PC-3 (cell line): ENCODE data around the gene ANXA7. TPM values are rescaled to one million over a fixed set of nuclear protein-coding genes. Genes with fewer than 3 reads are reported as not detected.
A peak's percentile ranks its signal among the peaks of the same experiment; 100 is the strongest.
"Not testable (repeated sequence)": the region's sequence is repeated elsewhere in the genome, so short reads cannot be mapped to it uniquely, and the experiment has no call there.

Experiments used
- ATAC-seq: fragments of 200-7000 bp; cut with Tn5 transposase; 2 replicates; pipeline ENCODE4 v1.9.1; 2020; ENCODE audit warnings: mild to moderate bottlenecking, moderate library complexity
- BruUV-seq: library from RNA; stranded (reverse); fragments of 400-500 nt; replicated peaks from 2 replicates; lab custom pipeline; 2021; lab: Mats Ljungman, UMichigan
- CTCF ChIA-PET: fragments of 300-600 bp; sonication (Branson Sonifier 250); formaldehyde crosslinking; loops from one replicate; lab custom pipeline; 2022; ENCODE audit warnings: antibody characterized with exemption; lab: Charles Lee
- POLR2A ChIA-PET: fragments of 300-600 bp; sonication (Branson Sonifier 250); formaldehyde crosslinking; loops from one replicate; lab custom pipeline; 2022; ENCODE audit warnings: antibody characterized with exemption; ENCODE audit not compliant: unreplicated experiment; lab: Charles Lee
- DNase-seq: peaks from one replicate; pipeline ENCODE4 v3.0.0-alpha.2; 2015
- H2AFZ ChIP-seq: fragments of 300-600 bp; sonication (generic); 2 replicates; pipeline ENCODE4 v1.6.0; 2016; ENCODE audit warnings: antibody characterized with exemption, low read length
- H3F3A ChIP-seq: fragments of 300-600 bp; sonication (generic); one replicate; pipeline ENCODE4 v1.6.0; 2017; ENCODE audit warnings: antibody characterized with exemption, low read length, control low read depth, mild to moderate bottlenecking; ENCODE audit not compliant: unreplicated experiment
- H3K27ac ChIP-seq: fragments of 300-600 bp; sonication (generic); 2 replicates; pipeline ENCODE4 v1.5.1; 2016; ENCODE audit warnings: mild to moderate bottlenecking, low read length
- H3K27me3 ChIP-seq: fragments of 300-600 bp; sonication (generic); 2 replicates; pipeline ENCODE4 v1.6.1; 2016; ENCODE audit warnings: low read length, mixed read lengths
- H3K36me3 ChIP-seq: fragments of 300-600 bp; sonication (generic); 2 replicates; pipeline ENCODE4 v1.6.1; 2016; ENCODE audit warnings: low read depth, mixed run types, low read length, mixed read lengths
- H3K4me1 ChIP-seq: fragments of 300-600 bp; sonication (generic); 2 replicates; pipeline ENCODE4 v1.5.1; 2016; ENCODE audit warnings: low read length; ENCODE audit not compliant: insufficient read depth
- H3K4me2 ChIP-seq: fragments of 300-600 bp; sonication (generic); 2 replicates; pipeline ENCODE4 v1.6.0; 2016; ENCODE audit warnings: low read length
- H3K4me3 ChIP-seq: fragments of 300-600 bp; sonication (generic); 2 replicates; pipeline ENCODE4 v1.5.1; 2016; ENCODE audit warnings: mild to moderate bottlenecking, low read length, mixed read lengths
- H3K79me2 ChIP-seq: fragments of 300-600 bp; sonication (generic); 2 replicates; pipeline ENCODE4 v1.6.1; 2017; ENCODE audit warnings: low read length, mixed read lengths
- H3K9ac ChIP-seq: fragments of 300-600 bp; sonication (generic); 2 replicates; pipeline ENCODE4 v1.6.0; 2016; ENCODE audit warnings: mild to moderate bottlenecking, low read length
- H3K9me2 ChIP-seq: fragments of 300-600 bp; sonication (generic); replicated peaks from 2 replicates; pipeline ENCODE4 v1.6.1; 2016; ENCODE audit warnings: mixed run types, low read length, mixed read lengths
- H3K9me3 ChIP-seq: fragments of 300-600 bp; sonication (generic); 2 replicates; pipeline ENCODE4 v1.6.1; 2016; ENCODE audit warnings: low read length, mixed read lengths
- H4K20me1 ChIP-seq: fragments of 300-600 bp; sonication (generic); 2 replicates; pipeline ENCODE4 v1.6.1; 2016; ENCODE audit warnings: low read length, mixed read lengths
- EZH2 ChIP-seq: fragments of 300-600 bp; sonication (generic); IDR thresholded peaks from one replicate; pipeline ENCODE4 v1.6.1; 2017; ENCODE audit warnings: antibody characterized with exemption, mild to moderate bottlenecking, low read length; ENCODE audit not compliant: unreplicated experiment
- EZH2phosphoT487 ChIP-seq: fragments of 300-600 bp; sonication (generic); IDR thresholded peaks from 2 replicates; pipeline ENCODE4 v1.6.1; 2018; ENCODE audit warnings: mild to moderate bottlenecking, antibody characterized with exemption, low read length, borderline replicate concordance
- intact Hi-C: fragments of 100-400 bp; cut with micrococcal nuclease; formaldehyde crosslinking; loops from 2 replicates; pipeline ENCODE4 v1.9.0; 2023
- total RNA-seq: library from RNA; depleted of rRNA; stranded (reverse); fragments of >200 nt; gene quantifications from 2 replicates; pipeline ENCODE4 v1.2.3, GENCODE V29; 2014
- TF ChIP-seq, protein P1 (sequence below): fragments of 300-600 bp; sonication (generic); conservative IDR thresholded peaks from 2 replicates; pipeline ENCODE4 v1.5.1; 2017; ENCODE audit warnings: antibody characterized with exemption, low read depth, mild to moderate bottlenecking, low read length

Gene ANXA7
- total RNA-seq, 1 experiment from 2014 or later, result 561 TPM

DNA sequence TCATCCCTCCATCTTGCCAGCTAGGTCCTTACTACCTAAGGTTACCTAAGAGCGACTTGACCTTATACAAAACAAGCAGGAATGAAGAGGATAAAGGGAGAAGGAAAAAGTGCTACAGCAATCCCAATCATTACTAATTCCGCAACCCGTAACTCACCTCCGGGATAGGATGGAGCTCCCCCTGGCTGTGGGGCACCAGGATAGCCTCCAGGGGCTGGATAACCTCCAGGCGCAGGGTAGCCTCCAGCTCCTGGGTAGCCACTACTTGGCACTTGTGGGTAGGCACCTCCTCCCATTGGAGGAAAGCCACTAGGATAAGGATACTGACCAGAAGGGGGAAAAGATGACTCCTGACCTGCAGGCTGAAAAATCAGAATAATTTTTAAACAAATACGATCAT, 15.8 kb downstream of the ANXA7 start:
- Histone ChIP-seq H3K4me2 (no peak overlapping the region), H3K27me3 (no peaks in the 10 kb centered on the region), H3K36me3 (peaks cover 69% of the 10 kb centered on the region), H3F3A (peaks cover 9% of the 10 kb centered on the region), H3K9me3 (no peaks in the 10 kb centered on the region), H3K27ac (no peak overlapping the region), H3K79me2 (peaks cover 83% of the 10 kb centered on the region), H3K4me1 (no peaks in the 10 kb centered on the region), H3K4me3 (no peak overlapping the region), H3K9me2 (no peaks in the 10 kb centered on the region), H3K9ac (no peak overlapping the region), H4K20me1 (peaks cover 52% of the 10 kb centered on the region), H2AFZ (no peak overlapping the region)
- intact Hi-C loops, result no loop called here
- no peak for TF ChIP-seq EZH2
- TF ChIP-seq, protein P1, sequence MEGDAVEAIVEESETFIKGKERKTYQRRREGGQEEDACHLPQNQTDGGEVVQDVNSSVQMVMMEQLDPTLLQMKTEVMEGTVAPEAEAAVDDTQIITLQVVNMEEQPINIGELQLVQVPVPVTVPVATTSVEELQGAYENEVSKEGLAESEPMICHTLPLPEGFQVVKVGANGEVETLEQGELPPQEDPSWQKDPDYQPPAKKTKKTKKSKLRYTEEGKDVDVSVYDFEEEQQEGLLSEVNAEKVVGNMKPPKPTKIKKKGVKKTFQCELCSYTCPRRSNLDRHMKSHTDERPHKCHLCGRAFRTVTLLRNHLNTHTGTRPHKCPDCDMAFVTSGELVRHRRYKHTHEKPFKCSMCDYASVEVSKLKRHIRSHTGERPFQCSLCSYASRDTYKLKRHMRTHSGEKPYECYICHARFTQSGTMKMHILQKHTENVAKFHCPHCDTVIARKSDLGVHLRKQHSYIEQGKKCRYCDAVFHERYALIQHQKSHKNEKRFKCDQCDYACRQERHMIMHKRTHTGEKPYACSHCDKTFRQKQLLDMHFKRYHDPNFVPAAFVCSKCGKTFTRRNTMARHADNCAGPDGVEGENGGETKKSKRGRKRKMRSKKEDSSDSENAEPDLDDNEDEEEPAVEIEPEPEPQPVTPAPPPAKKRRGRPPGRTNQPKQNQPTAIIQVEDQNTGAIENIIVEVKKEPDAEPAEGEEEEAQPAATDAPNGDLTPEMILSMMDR, result peak; percentile 99
- CTCF ChIA-PET, result no interaction called here
- ATAC-seq (peak; percentile 57), DNase-seq (peak; percentile 68)
- POLR2A ChIA-PET, result interaction anchor here (0.5 to 0.7 kb wide), 3 partner anchors 12 to 332 kb away, joined by 3 read pairs; no protein-coding TSS in a partner anchor
- BruUV-seq, result no TSS peak

- H3F3A ChIP-seq, POLR2A ChIA-PET, ATAC-seq, intact Hi-C loops, H2AFZ ChIP-seq, H3K27me3 ChIP-seq, H3K9ac ChIP-seq, H3K9me2 ChIP-seq, H3K4me2 ChIP-seq, H3K4me1 ChIP-seq, H3K4me3 ChIP-seq, BruUV-seq, DNase-seq, CTCF ChIA-PET, H3K9me3 ChIP-seq, H3K27ac ChIP-seq: not testable (repeated sequence)
- Histone ChIP-seq H3K36me3 (peaks cover 74% of the 10 kb centered on the region), H3K79me2 (peaks cover 69% of the 10 kb centered on the region), H4K20me1 (peaks cover 43% of the 10 kb centered on the region)
These were observed 19.5 kb downstream of the ANXA7 start for GRCh38 chr10:73394325-73394724.

- no peaks in the 10 kb centered on the region for H3K9me2 ChIP-seq
- peaks cover 28% of the 10 kb centered on the region for H3K79me2 ChIP-seq
- ChIA-PET POLR2A (no interaction called here), CTCF (no interaction called here)
- H3K36me3 ChIP-seq, result peaks cover 79% of the 10 kb centered on the region
- H3F3A ChIP-seq, result no peaks in the 10 kb centered on the region
- DNase-seq, result no peak
- BruUV-seq, result no TSS peak
- ATAC-seq, result no peak
- H4K20me1 ChIP-seq, result peaks cover 22% of the 10 kb centered on the region
- H3K9me3 ChIP-seq, result no peaks in the 10 kb centered on the region
- H3K4me2 ChIP-seq, result no peak overlapping the region
- no peaks in the 10 kb centered on the region for H3K4me1 ChIP-seq
- intact Hi-C loops, result no loop called here
- H3K4me3 ChIP-seq, result no peak overlapping the region
- no peak overlapping the region for H3K9ac ChIP-seq
- TF ChIP-seq EZH2phosphoT487 (no peak), EZH2 (no peak)
- TF ChIP-seq, protein P1, result no peak
- no peaks in the 10 kb centered on the region for H3K27me3 ChIP-seq
- H2AFZ ChIP-seq, result no peak overlapping the region
- H3K27ac ChIP-seq, result no peak overlapping the region
These were observed 25.6 kb downstream of the ANXA7 start for GRCh38 chr10:73388228-73388627.
